ENCODE results near the gene PCSK4. TPM values are rescaled to one million over a fixed set of nuclear protein-coding genes. Genes with fewer than 3 reads are reported as not detected.
A peak's percentile ranks its signal among the peaks of the same experiment; 100 is the strongest.

The PCSK4 gene
- total and polyA plus RNA-seq, 2 of the 13 experiments (the other 11 are each of a cell fraction or from before 2014, with no cell fraction given): 2.0 to 2.7 TPM

- TF ChIP-seq ELF3 (CRISPR knock-in tag; IDR thresholded peaks at IDR 0.05) (peak; percentile 47; the same call in 1 of the 2 replicates), ZNF569 (CRISPR knock-in tag; IDR thresholded peaks at IDR 0.05; ENCODE audit: borderline replicate concordance) (no peak), ZSCAN12 (CRISPR knock-in tag; IDR thresholded peaks at IDR 0.05) (no peak), NFRKB (IDR thresholded peaks at IDR 0.05) (no peak), NFIB (CRISPR knock-in tag; IDR thresholded peaks at IDR 0.05; ENCODE audit: borderline replicate concordance) (no peak), STAT6 (CRISPR knock-in tag; IDR thresholded peaks at IDR 0.05; ENCODE audit: borderline replicate concordance) (0 out of 2 replicates have a peak, but pooled peaks have one; percentile 27), SRSF4 (IDR thresholded peaks at IDR 0.05; ENCODE audit: low read depth, low read length, poor library complexity, severe bottlenecking) (no peak), KDM4B (CRISPR knock-in tag; IDR thresholded peaks at IDR 0.05) (no peak), HMGXB3 (CRISPR knock-in tag; IDR thresholded peaks at IDR 0.05; ENCODE audit: borderline replicate concordance) (0 out of 2 replicates have a peak, but pooled peaks have one; percentile 53), BORCS8-MEF2B (CRISPR knock-in tag; IDR thresholded peaks at IDR 0.05) (peak; percentile 60), ZNF331 (CRISPR knock-in tag; IDR thresholded peaks at IDR 0.05) (peak; percentile 22; the same call in 1 of the 2 replicates), SATB2 (CRISPR knock-in tag; IDR thresholded peaks at IDR 0.05) (no peak), ZNF746 (CRISPR knock-in tag; IDR thresholded peaks at IDR 0.05) (peak; percentile 40; the same call in 1 of the 2 replicates), HMGA1 (CRISPR knock-in tag; conservative IDR thresholded peaks at IDR 0.05) (no peak), ZFP91 (CRISPR knock-in tag; IDR thresholded peaks at IDR 0.05; ENCODE audit: borderline replicate concordance) (peak; percentile 100), SAFB2 (CRISPR knock-in tag; IDR thresholded peaks at IDR 0.05; ENCODE audit: borderline replicate concordance, low read depth) (0 out of 2 replicates have a peak, but pooled peaks have one; percentile 28), THAP8 (CRISPR knock-in tag; IDR thresholded peaks at IDR 0.05; ENCODE audit: borderline replicate concordance) (no peak), HOMEZ (CRISPR knock-in tag; IDR thresholded peaks at IDR 0.05; ENCODE audit: low read depth) (no peak)
These were observed 11.0 kb downstream of the PCSK4 start, which contains the start of gene C19orf25 (continued) for GRCh38 chr19:1478934-1479707.

All from HepG2 (cell line).